SK-N-SH (cell line): ENCODE results near the gene GRIK3. TPM values are rescaled to one million over a fixed set of nuclear protein-coding genes. Genes with fewer than 3 reads are reported as not detected.

ENCODE experiments used
- CTCF ChIA-PET: fragments of 300-600, 350-600 bp; formaldehyde crosslinking; extraction: SDS; loops from one replicate; lab custom pipeline; 2021; lab: Yijun Ruan, JAX
- POLR2A ChIA-PET: fragments of 350-600 bp; sonication (Branson Sonifier 250); formaldehyde crosslinking; extraction: SDS; loops from one replicate; lab custom pipeline; 2020; ENCODE audit warnings: antibody characterized with exemption, inconsistent platforms; lab: Yijun Ruan, JAX
- DNase-seq: peaks from one replicate; pipeline ENCODE4 v3.0.0; 2012
- H2AFZ ChIP-seq: fragments of 200-600 bp; sonication (generic); 2 replicates; pipeline ENCODE4 v1.8.1; 2016; ENCODE audit warnings: antibody characterized with exemption, mild to moderate bottlenecking, low read depth
- H3F3A ChIP-seq: fragments of 200-600 bp; sonication (generic); replicated peaks from 2 replicates; pipeline ENCODE3; 2016; ENCODE audit warnings: antibody characterized with exemption, mild to moderate bottlenecking; ENCODE audit not compliant: insufficient read depth
- H3K27ac ChIP-seq, 2 experiments: fragments of 200-500 bp in 1 of 2; fragments of 200-600 bp in 1 of 2; sonication (Bioruptor generic) in 1 of 2; sonication (generic), shearing (Covaris generic) in 1 of 2; 2 replicates each; pipeline versions ENCODE4 v1.5.1 to v1.6.1; 2014 to 2016; ENCODE audit warnings: low read depth in 2 of 2, inconsistent platforms in 1 of 2, low read length in 1 of 2, mild to moderate bottlenecking in 1 of 2, mixed read lengths in 1 of 2
- H3K27me3 ChIP-seq: fragments of 200-600 bp; sonication (generic), shearing (Covaris generic); 2 replicates; pipeline ENCODE4 v1.6.1; 2016; ENCODE audit warnings: mixed run types; ENCODE audit not compliant: insufficient read depth
- H3K36me3 ChIP-seq, 2 experiments: fragments of 200-500 bp in 1 of 2; fragments of 200-600 bp in 1 of 2; sonication (Bioruptor generic) in 1 of 2; sonication (generic) in 1 of 2; replicated peaks in 1 of 2; 2 replicates each; pipeline versions ENCODE3 to v1.5.1; 2014 to 2016; ENCODE audit warnings: low read length in 1 of 2, mild to moderate bottlenecking in 1 of 2; ENCODE audit not compliant: insufficient read depth in 2 of 2, control insufficient read depth in 1 of 2
- H3K4me1 ChIP-seq, 2 experiments: fragments of 200-500 bp in 1 of 2; fragments of 200-600 bp in 1 of 2; sonication (Bioruptor generic) in 1 of 2; sonication (generic), shearing (Covaris generic) in 1 of 2; 2 replicates each; pipeline versions ENCODE4 v1.5.1 to v1.6.1; 2014 to 2016; ENCODE audit warnings: low read depth in 1 of 2, low read length in 1 of 2, mixed run types in 1 of 2; ENCODE audit not compliant: insufficient read depth in 2 of 2, control insufficient read depth in 1 of 2
- H3K4me2 ChIP-seq: fragments of 200-600 bp; sonication (generic), shearing (Covaris generic); 2 replicates; pipeline ENCODE4 v1.6.1; 2017; ENCODE audit warnings: mixed run types
- H3K4me3 ChIP-seq, 2 experiments: fragments of 200-500 bp in 1 of 2; fragments of 200-600 bp in 1 of 2; sonication (Bioruptor generic) in 1 of 2; sonication (generic), shearing (Covaris generic) in 1 of 2; 2 replicates each; pipeline versions ENCODE4 v1.5.1 to v1.8.1; 2014 to 2016; ENCODE audit warnings: low read depth in 2 of 2, inconsistent platforms in 1 of 2, low read length in 1 of 2, mild to moderate bottlenecking in 1 of 2, mixed read lengths in 1 of 2, moderate library complexity in 1 of 2
- H3K79me2 ChIP-seq: fragments of 200-600 bp; sonication (generic); 2 replicates; pipeline ENCODE4 v1.8.1; 2017; ENCODE audit warnings: mild to moderate bottlenecking; ENCODE audit not compliant: insufficient read depth
- H3K9ac ChIP-seq: fragments of 200-600 bp; sonication (generic); 2 replicates; pipeline ENCODE4 v1.6.1; 2017; ENCODE audit warnings: mixed run types
- H3K9me2 ChIP-seq: fragments of 200-600 bp; sonication (generic); 2 replicates; pipeline ENCODE4 v1.6.1; 2017; ENCODE audit warnings: mixed run types
- H3K9me3 ChIP-seq: fragments of 200-600 bp; sonication (generic); 2 replicates; pipeline ENCODE4 v1.6.1; 2017; ENCODE audit warnings: mixed run types, mild to moderate bottlenecking, moderate library complexity
- H4K20me1 ChIP-seq: fragments of 200-600 bp; sonication (generic); 2 replicates; pipeline ENCODE4 v1.6.1; 2017; ENCODE audit warnings: mild to moderate bottlenecking, mixed run types; ENCODE audit not compliant: insufficient read depth
- CHD2 ChIP-seq: fragments of 150-350 bp; IDR thresholded peaks from 2 replicates; pipeline ENCODE4 v1.6.1; 2018; ENCODE audit warnings: low read length; ENCODE audit not compliant: partially characterized antibody
- EP300 ChIP-seq, 2 experiments: IDR thresholded peaks; 2 replicates each; pipeline versions ENCODE4 v1.4.0 to v1.6.1; 2012; ENCODE audit warnings: borderline replicate concordance in 1 of 2, low read depth in 1 of 2, low read length in 1 of 2
- FOSL2 ChIP-seq: IDR thresholded peaks from 2 replicates; pipeline ENCODE4 v1.4.0; 2012; ENCODE audit warnings: low read depth, mild to moderate bottlenecking, moderate library complexity, borderline replicate concordance
- GABPA ChIP-seq: IDR thresholded peaks from 2 replicates; pipeline ENCODE4 v1.4.0; 2012; ENCODE audit warnings: low read depth, mild to moderate bottlenecking
- GATA2 ChIP-seq: sonication (generic); formaldehyde crosslinking; IDR thresholded peaks from 2 replicates; pipeline ENCODE4 v1.5.0; 2020; ENCODE audit warnings: mild to moderate bottlenecking, missing genetic modification reagents
- MEF2A ChIP-seq: IDR thresholded peaks from 2 replicates; pipeline ENCODE4 v1.4.0; 2012; ENCODE audit warnings: low read depth, borderline replicate concordance
- MXI1 ChIP-seq: IDR thresholded peaks from 2 replicates; pipeline ENCODE4 v1.6.1; 2012; ENCODE audit warnings: mild to moderate bottlenecking, low read depth, low read length, improper control_type of control experiment
- RAD21 ChIP-seq: IDR thresholded peaks from 2 replicates; pipeline ENCODE4 v1.6.1; 2012; ENCODE audit warnings: mild to moderate bottlenecking, low read length
- RCOR1 ChIP-seq: fragments of 150-350 bp; IDR thresholded peaks from 2 replicates; pipeline ENCODE4 v1.6.1; 2017; ENCODE audit warnings: antibody characterized with exemption, low read length
- RFX5 ChIP-seq: IDR thresholded peaks from 2 replicates; pipeline ENCODE4 v1.6.1; 2012; ENCODE audit warnings: mild to moderate bottlenecking, improper control_type of control experiment, low read length
- TCF12 ChIP-seq: IDR thresholded peaks from 2 replicates; pipeline ENCODE4 v1.4.0; 2012
- TEAD4 ChIP-seq: IDR thresholded peaks from 2 replicates; pipeline ENCODE4 v1.4.0; 2012; ENCODE audit warnings: mild to moderate bottlenecking, borderline replicate concordance; ENCODE audit not compliant: insufficient read depth
- USF2 ChIP-seq: fragments of 150-350 bp; IDR thresholded peaks from 2 replicates; pipeline ENCODE4 v1.6.1; 2017; ENCODE audit warnings: antibody characterized with exemption, low read length, low read depth, borderline replicate concordance
- WGBS: methylation state at CpG from one replicate; pipeline ENCODE4 v1.1.6; 2017; ENCODE audit warnings: low lambda C conversion rate; 5-methylcytosine and 5-hydroxymethylcytosine counted together
- polyA plus RNA-seq, 3 experiments: library from polyadenylated mRNA; depleted of rRNA; stranded (reverse); fragments of >200 nt; gene quantifications; 2 replicates each; pipeline ENCODE4 v1.2.3, GENCODE V29; 2012

Gene GRIK3
- polyA plus RNA-seq, 1 of the 3 experiments (the other 2 are of a cell fraction), result not detected

- TF ChIP-seq USF2, result no peak
- no peak for TF ChIP-seq FOSL2
- no peak for TF ChIP-seq CHD2
Measured at GRCh38 chr1:36865602-36865900, 168.8 kb downstream of the GRIK3 start (continued).

GRCh38 chr1:36864823-36865601, 169.3 kb downstream of the GRIK3 start:
- H3K4me1 ChIP-seq, result peaks cover 0 to 31% of the 10 kb centered on the region in 2 experiments; a peak in 2 of 4 replicates
- H3K4me3 ChIP-seq, result no peak overlapping the region; a peak in 1 of 4 replicates
- TF ChIP-seq FOSL2 (no peak), EP300 (IDR thresholded peaks at IDR 0.05; ENCODE audit: borderline replicate concordance in 1 of 2, low read depth in 1 of 2, low read length in 1 of 2) (peak in 1 of 2 experiments; percentile 94; a peak in 2 of 4 replicates), RCOR1 (peak; percentile 98), MEF2A (no peak), MXI1 (no peak), GATA2 (peak; percentile 79), TEAD4 (0 out of 2 replicates have a peak, but pooled peaks have one; percentile 11), CHD2 (peak; percentile 73), RAD21 (0 out of 2 replicates have a peak, but pooled peaks have one; percentile 11), RFX5 (0 out of 2 replicates have a peak, but pooled peaks have one; percentile 47), GABPA (0 out of 2 replicates have a peak, but pooled peaks have one; percentile 23), TCF12 (peak; percentile 36; the same call in 1 of the 2 replicates)
- H3K27me3 ChIP-seq, result no peaks in the 10 kb centered on the region
- no peaks in the 10 kb centered on the region for H3K36me3 ChIP-seq
- ChIA-PET CTCF (interaction anchor here (0.6 to 3.4 kb wide), 37 partner anchors 9 to 569 kb away, joined by 3 to 42 read pairs (median 4); no protein-coding TSS in a partner anchor), POLR2A (interaction anchor here (0.6 to 0.9 kb wide), 2 partner anchors 96 to 155 kb away, joined by 3 read pairs; no protein-coding TSS in a partner anchor)
- peak; percentile 81 for DNase-seq
- H3K79me2 ChIP-seq, result no peaks in the 10 kb centered on the region
- no peak overlapping the region for H2AFZ ChIP-seq
- no peaks in the 10 kb centered on the region for H3K9me2 ChIP-seq
- no peaks in the 10 kb centered on the region for H3F3A ChIP-seq
- H3K9ac ChIP-seq, result no peak overlapping the region
- no peaks in the 10 kb centered on the region for H4K20me1 ChIP-seq
- H3K27ac ChIP-seq, result peak overlapping the region in 1 of 2 experiments; percentile 83; a peak in 2 of 4 replicates
- 9% methylated on average over 10 of the region's 11 CpGs for WGBS
- no peaks in the 10 kb centered on the region for H3K9me3 ChIP-seq
- H3K4me2 ChIP-seq, result no peak overlapping the region
